ENCODE results near the gene ZG16B.

- no peak for TF ChIP-seq CTCF (conservative IDR thresholded peaks at IDR 0.05; ENCODE audit: low read length)
- no peak for TF ChIP-seq EZH2phosphoT487 (IDR thresholded peaks at IDR 0.05; ENCODE audit: borderline replicate concordance)
Observed at GRCh38 chr16:2828876-2829430, 1.1 kb upstream of the ZG16B start.

All from Loucy (cell line).